ENCODE measurements around the gene ECM1.

Gene ECM1

DNA sequence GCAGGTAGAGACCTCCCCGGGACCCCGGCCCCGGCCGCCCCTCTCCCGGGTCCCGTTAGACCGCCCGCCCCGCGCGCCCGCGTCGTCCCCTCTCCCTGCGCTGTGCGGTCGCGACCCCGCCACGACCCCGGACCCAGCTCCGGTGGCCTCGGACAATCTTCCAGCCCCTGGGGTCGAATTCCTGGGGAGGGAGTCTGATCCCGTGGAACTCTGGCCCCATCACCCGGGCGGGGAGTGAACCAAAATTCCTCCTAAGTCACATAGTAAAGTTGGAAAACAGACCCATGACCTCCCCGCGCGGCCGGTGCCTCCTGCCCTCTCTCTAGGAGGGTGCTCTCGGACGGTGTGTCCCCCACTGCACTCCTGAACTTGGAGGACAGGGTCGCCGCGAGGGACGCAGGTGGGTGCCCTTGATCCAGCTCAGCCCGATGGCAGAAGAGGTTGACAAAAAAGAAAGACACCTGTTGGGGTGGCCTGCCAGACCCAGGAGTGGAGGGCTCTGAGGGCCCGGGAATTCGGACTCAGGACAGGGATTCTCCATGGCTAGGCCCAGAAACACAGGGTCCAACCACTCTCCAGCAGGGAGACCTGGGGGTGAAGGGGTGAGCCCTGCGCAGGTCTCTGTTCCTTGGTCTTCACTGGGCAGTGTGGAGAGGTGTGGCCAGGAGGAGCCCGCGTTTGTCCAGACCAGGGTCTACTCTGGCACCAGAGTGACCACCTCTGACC, 41.8 kb downstream of the ECM1 start:
- Histone ChIP-seq H3K9me3 (ENCODE audit: insufficient read depth, low read length) (no peaks in the 10 kb centered on the region), H3K27ac (ENCODE audit: low read depth, low read length) (no peak overlapping the region), H2AFZ (ENCODE audit: low read depth, low read length, severe bottlenecking) (no peak overlapping the region), H3K4me3 (ENCODE audit: insufficient read depth, low read length, poor library complexity, severe bottlenecking) (no peak overlapping the region), H3K27me3 (ENCODE audit: low read length) (no peaks in the 10 kb centered on the region), H3K36me3 (ENCODE audit: low read length) (no peaks in the 10 kb centered on the region), H3K79me2 (ENCODE audit: insufficient read depth, low read length) (no peaks in the 10 kb centered on the region), H3K9ac (ENCODE audit: low read length) (no peak overlapping the region), H4K20me1 (ENCODE audit: low read depth, low read length) (no peaks in the 10 kb centered on the region), H3K4me2 (ENCODE audit: low read depth, low read length, poor library complexity, severe bottlenecking) (no peak overlapping the region), H3F3A (ENCODE audit: insufficient read depth) (no peaks in the 10 kb centered on the region), H3K9me2 (replicated peaks; ENCODE audit: insufficient read depth, low read length) (no peaks in the 10 kb centered on the region)
- no peak for TF ChIP-seq EZH2phosphoT487 (conservative IDR thresholded peaks at IDR 0.05; ENCODE audit: low read length)
- TF ChIP-seq, protein P1, sequence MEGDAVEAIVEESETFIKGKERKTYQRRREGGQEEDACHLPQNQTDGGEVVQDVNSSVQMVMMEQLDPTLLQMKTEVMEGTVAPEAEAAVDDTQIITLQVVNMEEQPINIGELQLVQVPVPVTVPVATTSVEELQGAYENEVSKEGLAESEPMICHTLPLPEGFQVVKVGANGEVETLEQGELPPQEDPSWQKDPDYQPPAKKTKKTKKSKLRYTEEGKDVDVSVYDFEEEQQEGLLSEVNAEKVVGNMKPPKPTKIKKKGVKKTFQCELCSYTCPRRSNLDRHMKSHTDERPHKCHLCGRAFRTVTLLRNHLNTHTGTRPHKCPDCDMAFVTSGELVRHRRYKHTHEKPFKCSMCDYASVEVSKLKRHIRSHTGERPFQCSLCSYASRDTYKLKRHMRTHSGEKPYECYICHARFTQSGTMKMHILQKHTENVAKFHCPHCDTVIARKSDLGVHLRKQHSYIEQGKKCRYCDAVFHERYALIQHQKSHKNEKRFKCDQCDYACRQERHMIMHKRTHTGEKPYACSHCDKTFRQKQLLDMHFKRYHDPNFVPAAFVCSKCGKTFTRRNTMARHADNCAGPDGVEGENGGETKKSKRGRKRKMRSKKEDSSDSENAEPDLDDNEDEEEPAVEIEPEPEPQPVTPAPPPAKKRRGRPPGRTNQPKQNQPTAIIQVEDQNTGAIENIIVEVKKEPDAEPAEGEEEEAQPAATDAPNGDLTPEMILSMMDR (IDR thresholded peaks at IDR 0.05; ENCODE audit: insufficient read depth, low read length, poor library complexity, severe bottlenecking) = no peak

DNA sequence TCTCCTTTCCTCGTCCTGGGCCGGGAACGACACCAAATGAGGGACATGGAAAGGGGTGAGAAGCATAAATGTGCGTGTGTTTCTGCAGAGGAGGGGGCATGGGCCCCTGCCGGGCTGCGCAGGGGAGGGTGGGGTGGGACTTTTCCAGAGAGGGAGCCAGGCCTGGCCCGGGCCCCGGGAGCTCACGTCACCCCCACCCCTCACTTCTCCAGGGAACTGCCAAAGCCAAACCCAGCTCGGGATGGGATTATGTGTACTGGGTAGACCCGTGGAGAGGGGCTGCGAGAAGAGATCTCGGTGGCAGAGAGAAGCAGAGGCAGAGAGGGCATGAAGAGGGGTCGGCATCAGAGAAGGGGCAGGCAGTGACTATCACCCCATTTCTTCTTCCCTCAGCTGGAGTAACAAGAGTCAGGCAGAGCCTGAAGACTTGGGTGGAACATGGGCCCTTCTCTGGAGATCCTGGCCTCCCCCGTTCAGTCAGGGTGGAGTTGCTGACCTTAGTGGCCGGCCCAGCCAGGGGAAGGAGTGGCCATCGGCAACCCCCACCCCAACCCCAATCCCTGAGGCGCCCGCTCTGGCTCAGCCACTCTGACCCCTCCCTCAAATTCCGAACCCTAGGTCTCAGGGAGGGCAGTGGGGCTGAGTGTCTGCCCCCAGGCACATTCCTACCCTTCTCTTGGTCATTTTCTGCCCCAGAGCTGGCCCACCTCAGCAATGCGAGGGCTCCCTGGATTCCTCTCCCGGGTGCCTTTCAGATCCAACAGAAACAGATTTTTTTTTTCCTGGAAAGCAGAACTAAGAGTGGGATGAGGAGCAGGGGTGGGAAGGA, 42.5 kb downstream of the ECM1 start:
- H3F3A ChIP-seq (ENCODE audit: insufficient read depth) = no peaks in the 10 kb centered on the region
- H3K9me2 ChIP-seq (replicated peaks; ENCODE audit: insufficient read depth, low read length) = no peaks in the 10 kb centered on the region
- no peaks in the 10 kb centered on the region for H4K20me1 ChIP-seq (ENCODE audit: low read depth, low read length)
- TF ChIP-seq, protein P1 (IDR thresholded peaks at IDR 0.05; ENCODE audit: insufficient read depth, low read length, poor library complexity, severe bottlenecking) = no peak
- no peak for TF ChIP-seq EZH2phosphoT487 (conservative IDR thresholded peaks at IDR 0.05; ENCODE audit: low read length)
- H2AFZ ChIP-seq (ENCODE audit: low read depth, low read length, severe bottlenecking) = no peak overlapping the region
- H3K36me3 ChIP-seq (ENCODE audit: low read length) = no peaks in the 10 kb centered on the region
- H3K4me2 ChIP-seq (ENCODE audit: low read depth, low read length, poor library complexity, severe bottlenecking) = no peak overlapping the region
- H3K27ac ChIP-seq (ENCODE audit: low read depth, low read length) = no peak overlapping the region
- no peaks in the 10 kb centered on the region for H3K9me3 ChIP-seq (ENCODE audit: insufficient read depth, low read length)
- no peak overlapping the region for H3K9ac ChIP-seq (ENCODE audit: low read length)
- H3K4me3 ChIP-seq (ENCODE audit: insufficient read depth, low read length, poor library complexity, severe bottlenecking) = no peak overlapping the region
- no peaks in the 10 kb centered on the region for H3K27me3 ChIP-seq (ENCODE audit: low read length)
- no peaks in the 10 kb centered on the region for H3K79me2 ChIP-seq (ENCODE audit: insufficient read depth, low read length)

DNA sequence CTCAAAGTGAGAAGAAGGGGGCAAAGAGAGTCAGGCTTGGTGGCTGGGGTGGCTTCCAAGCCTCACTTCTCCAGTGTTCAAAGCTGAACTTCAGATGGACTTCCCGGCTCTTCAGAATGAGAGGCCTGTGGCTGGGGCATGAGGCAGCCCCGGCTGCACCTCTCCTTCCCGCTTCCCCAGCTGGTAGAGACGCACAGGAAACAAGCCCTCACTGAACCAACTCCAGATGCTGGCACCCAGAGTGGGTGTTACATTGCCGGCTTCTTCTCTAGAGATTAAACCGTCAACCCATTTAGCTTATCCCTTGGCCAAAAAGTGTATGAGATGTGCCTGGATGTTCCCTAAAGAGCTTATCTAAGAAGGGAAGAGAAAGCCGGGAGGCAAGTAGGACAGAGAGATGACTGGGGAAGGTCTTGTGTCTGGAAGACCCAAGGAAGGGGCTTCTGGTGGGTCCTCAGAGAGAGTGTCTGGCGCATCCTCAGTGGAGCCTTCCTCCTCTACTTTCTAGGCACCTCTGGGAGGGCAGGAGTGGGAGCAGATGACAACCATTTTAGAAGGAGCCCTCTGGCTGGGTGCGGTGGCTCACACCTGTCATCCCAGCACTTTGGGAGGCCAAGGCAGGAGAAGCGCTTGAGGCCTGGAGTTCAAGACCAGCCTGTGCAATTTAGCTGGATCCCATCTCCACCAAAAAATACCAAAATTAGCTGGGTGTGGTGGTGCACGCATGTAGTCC, 43.3 kb downstream of the ECM1 start:
- Histone ChIP-seq H4K20me1 (ENCODE audit: low read depth, low read length) (no peaks in the 10 kb centered on the region), H3K9me2 (replicated peaks; ENCODE audit: insufficient read depth, low read length) (no peaks in the 10 kb centered on the region), H3K79me2 (ENCODE audit: insufficient read depth, low read length) (no peaks in the 10 kb centered on the region), H3K9me3 (ENCODE audit: insufficient read depth, low read length) (no peaks in the 10 kb centered on the region), H2AFZ (ENCODE audit: low read depth, low read length, severe bottlenecking) (no peak overlapping the region), H3K36me3 (ENCODE audit: low read length) (no peaks in the 10 kb centered on the region), H3K27ac (ENCODE audit: low read depth, low read length) (no peak overlapping the region), H3K9ac (ENCODE audit: low read length) (no peak overlapping the region), H3K27me3 (ENCODE audit: low read length) (no peaks in the 10 kb centered on the region), H3K4me2 (ENCODE audit: low read depth, low read length, poor library complexity, severe bottlenecking) (no peak overlapping the region), H3F3A (ENCODE audit: insufficient read depth) (no peaks in the 10 kb centered on the region), H3K4me3 (ENCODE audit: insufficient read depth, low read length, poor library complexity, severe bottlenecking) (no peak overlapping the region)
- TF ChIP-seq, protein P1 (IDR thresholded peaks at IDR 0.05; ENCODE audit: insufficient read depth, low read length, poor library complexity, severe bottlenecking) = no peak
- TF ChIP-seq EZH2phosphoT487 (conservative IDR thresholded peaks at IDR 0.05; ENCODE audit: low read length) = no peak

Measured in SU-DHL-6 (cell line).